ENCODE results near the gene CD24. TPM values are rescaled to one million over a fixed set of nuclear protein-coding genes. Genes with fewer than 3 reads are reported as not detected.
A peak's percentile ranks its signal among the peaks of the same experiment; 100 is the strongest.
"Not testable (repeated sequence)": the region's sequence is repeated elsewhere in the genome, so short reads cannot be mapped to it uniquely, and the experiment has no call there.

Gene CD24, protein sequence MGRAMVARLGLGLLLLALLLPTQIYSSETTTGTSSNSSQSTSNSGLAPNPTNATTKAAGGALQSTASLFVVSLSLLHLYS
- polyA plus RNA-seq (2013, experiment 1 of 2) = 59.5 TPM
- polyA plus RNA-seq (2013, experiment 2 of 2) = 58.8 TPM

DNA sequence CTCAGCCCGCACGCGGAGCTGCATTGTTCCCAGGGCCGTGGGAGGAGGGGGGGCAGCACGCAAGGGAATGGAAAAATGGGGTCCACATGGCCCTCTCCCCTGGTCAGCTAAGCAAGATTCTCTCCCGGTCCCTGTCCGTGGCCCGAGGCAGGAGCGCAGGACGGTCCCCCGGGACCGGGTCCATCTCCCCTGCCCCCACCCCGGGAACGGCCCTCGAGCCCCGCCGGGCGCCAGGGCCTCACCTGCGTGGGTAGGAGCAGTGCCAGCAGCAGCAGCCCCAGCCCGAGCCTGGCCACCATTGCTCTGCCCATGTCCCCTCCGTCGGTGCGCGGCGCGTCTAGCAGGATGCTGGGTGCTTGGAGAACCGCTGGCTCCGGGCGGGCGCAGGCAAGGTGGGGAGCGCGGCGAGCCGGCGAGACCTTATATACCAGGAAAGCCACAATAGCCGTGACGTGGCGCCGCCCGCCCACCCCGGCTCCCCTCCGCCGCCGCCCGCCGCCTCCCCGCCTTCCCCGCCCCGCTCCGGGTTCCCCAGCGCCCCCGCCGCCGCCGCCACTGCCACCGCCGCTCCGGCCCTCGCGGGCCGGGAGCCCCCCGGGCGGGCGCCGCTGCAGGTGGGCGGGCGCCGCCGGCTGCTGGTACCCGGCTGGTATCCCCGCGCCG is at the start of gene CD24:
CD24 (minus strand) TSS at position 394 of the 663 bp plus-strand sequence; CDS start at position 311, 83 bp downstream.
- Histone ChIP-seq H3K79me1 (replicated peaks; ENCODE audit: low read length, poor library complexity, severe bottlenecking) (peaks cover 10% of the 10 kb centered on the region), H2BK15ac (ENCODE audit: low read depth, poor library complexity, severe bottlenecking) (no peak within 1 kb of the TSS), H3K27ac (ENCODE audit: low read length, poor library complexity, severe bottlenecking) (no peak within 1 kb of the TSS), H2AFZ (ENCODE audit: low read depth, low read length) (no peak within 1 kb of the TSS), H3K18ac (ENCODE audit: low read depth in 1 of 2, low read length in 2 of 2) (no peak within 1 kb of the TSS), H2BK12ac (ENCODE audit: low read length in 2 of 2) (no peak within 1 kb of the TSS), H4K91ac (ENCODE audit: low read length) (no peak within 1 kb of the TSS), H3K9me3 (ENCODE audit: control insufficient read depth, low read length) (no peaks in the 10 kb centered on the region), H4K8ac (ENCODE audit: low read length) (no peak within 1 kb of the TSS), H3K4ac (ENCODE audit: low read depth in 1 of 2, low read length in 2 of 2) (no peak within 1 kb of the TSS), H3K36me3 (ENCODE audit: control insufficient read depth in 1 of 2, insufficient read depth in 2 of 2, low read depth in 1 of 2, low read length in 2 of 2) (no peaks in the 10 kb centered on the region), H2AK5ac (ENCODE audit: low read length, severe bottlenecking) (no peak within 1 kb of the TSS), H3K4me1 (ENCODE audit: control insufficient read depth, insufficient read depth, low read depth, low read length) (peaks cover 20% of the 10 kb centered on the region), H2BK5ac (ENCODE audit: low read depth, low read length, poor library complexity, severe bottlenecking) (peak within 1 kb of the TSS; percentile 35), H3K27me3 (ENCODE audit: control insufficient read depth in 1 of 2, insufficient read depth in 1 of 2, low read length in 2 of 2) (peaks cover 34 to 52% of the 10 kb centered on the region in 2 experiments), H3K4me3 (ENCODE audit: insufficient read depth in 1 of 2, low read depth in 1 of 2, low read length in 2 of 2) (peak within 1 kb of the TSS; percentile 71 to 80), H3K4me2 (ENCODE audit: low read length, poor library complexity, severe bottlenecking) (peak within 1 kb of the TSS; percentile 81), H3K14ac (ENCODE audit: low read length in 2 of 2) (no peak within 1 kb of the TSS), H3K9ac (ENCODE audit: low read length) (peak within 1 kb of the TSS; percentile 29), H3K23ac (ENCODE audit: low read length in 2 of 2) (peak within 1 kb of the TSS in 1 of 2 experiments; percentile 77), H2BK120ac (ENCODE audit: low read depth, low read length) (no peak within 1 kb of the TSS)
- 1% methylated on average over 35 of the region's 73 CpGs for WGBS
- peak; percentile 15 for DNase-seq

DNA sequence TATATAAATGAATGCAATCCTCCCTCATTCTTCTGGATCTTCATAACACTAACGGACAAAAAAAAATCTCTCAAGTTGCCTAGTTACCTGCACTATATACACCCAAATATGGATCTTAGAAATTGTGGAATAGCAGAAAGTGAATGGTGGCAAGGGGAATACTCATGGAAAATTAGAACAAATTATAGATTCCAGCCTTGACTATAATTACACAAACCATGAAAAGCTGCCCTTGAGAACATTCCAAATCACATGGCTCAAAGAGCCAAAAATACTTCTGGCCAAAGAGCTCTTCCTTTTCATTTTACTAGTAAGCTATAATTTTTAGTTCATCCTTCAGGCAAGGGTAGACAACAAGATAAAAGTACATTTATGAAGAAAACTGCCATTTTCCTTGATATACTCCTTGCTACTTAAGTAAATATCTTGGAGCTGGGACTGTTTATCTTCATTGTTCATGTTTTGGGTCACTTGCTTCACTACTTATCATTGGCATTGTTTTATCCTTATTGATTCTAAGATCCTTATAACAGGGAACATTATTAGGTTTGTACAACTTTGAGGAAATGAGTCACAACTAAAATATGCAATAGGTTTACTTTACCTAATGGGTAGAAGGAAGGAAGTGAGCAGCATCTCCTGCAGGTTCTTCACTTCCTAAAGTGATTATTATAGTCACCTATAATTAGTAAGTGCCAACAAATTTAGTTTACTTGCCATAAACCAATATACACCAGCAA is 47.1 kb upstream of the CD24 start:
- Histone ChIP-seq H2BK120ac (ENCODE audit: low read depth, low read length) (no peak overlapping the region), H2AK5ac (ENCODE audit: low read length, severe bottlenecking) (no peak overlapping the region), H3K79me1 (replicated peaks; ENCODE audit: low read length, poor library complexity, severe bottlenecking) (no peaks in the 10 kb centered on the region), H2BK5ac (ENCODE audit: low read depth, low read length, poor library complexity, severe bottlenecking) (no peak overlapping the region), H3K36me3 (ENCODE audit: control insufficient read depth in 1 of 2, insufficient read depth in 2 of 2, low read depth in 1 of 2, low read length in 2 of 2) (no peaks in the 10 kb centered on the region), H3K18ac (ENCODE audit: low read depth in 1 of 2, low read length in 2 of 2) (no peak overlapping the region), H3K4me3 (ENCODE audit: insufficient read depth in 1 of 2, low read depth in 1 of 2, low read length in 2 of 2) (no peak overlapping the region), H3K27me3 (ENCODE audit: control insufficient read depth in 1 of 2, insufficient read depth in 1 of 2, low read length in 2 of 2) (no peaks in the 10 kb centered on the region), H3K23ac (ENCODE audit: low read length in 2 of 2) (no peak overlapping the region), H4K8ac (ENCODE audit: low read length) (no peak overlapping the region), H3K4me1 (ENCODE audit: control insufficient read depth, insufficient read depth, low read depth, low read length) (no peaks in the 10 kb centered on the region), H3K14ac (ENCODE audit: low read length in 2 of 2) (no peak overlapping the region), H2BK12ac (ENCODE audit: low read length in 2 of 2) (no peak overlapping the region), H3K27ac (ENCODE audit: low read length, poor library complexity, severe bottlenecking) (no peak overlapping the region), H3K4me2 (ENCODE audit: low read length, poor library complexity, severe bottlenecking) (no peak overlapping the region), H3K9ac (ENCODE audit: low read length) (no peak overlapping the region), H2BK15ac (ENCODE audit: low read depth, poor library complexity, severe bottlenecking) (no peak overlapping the region), H3K9me3 (ENCODE audit: control insufficient read depth, low read length) (no peaks in the 10 kb centered on the region), H4K91ac (ENCODE audit: low read length) (no peak overlapping the region), H2AFZ (ENCODE audit: low read depth, low read length) (no peak overlapping the region), H3K4ac (ENCODE audit: low read depth in 1 of 2, low read length in 2 of 2) (no peak overlapping the region)
- DNase-seq = no peak
- no CpG with 5 or more reads among the region's 1 CpG for WGBS

DNA sequence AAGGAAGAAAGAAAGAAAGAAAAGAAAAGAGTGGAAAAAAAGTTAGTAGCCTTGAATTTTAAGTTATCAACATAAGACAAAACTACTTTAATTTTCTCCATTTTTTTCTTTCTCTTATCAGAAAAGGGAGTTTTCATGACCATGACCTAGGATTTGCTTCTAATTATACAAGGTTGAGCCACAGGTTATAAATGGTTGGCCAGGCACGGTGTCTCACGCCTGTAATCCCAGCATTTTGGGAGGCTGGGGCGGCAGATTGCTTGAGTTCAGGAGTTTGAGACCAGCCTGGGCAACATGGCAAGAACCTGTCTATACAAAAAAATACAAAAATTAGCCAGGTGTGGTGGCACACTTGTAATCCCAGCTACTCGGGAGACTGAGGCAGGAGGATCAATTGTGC is 45.7 kb upstream of the CD24 start:
- DNase-seq = no peak
- H3K79me1 ChIP-seq (replicated peaks; ENCODE audit: low read length, poor library complexity, severe bottlenecking) = no peaks in the 10 kb centered on the region
- H3K23ac ChIP-seq (ENCODE audit: low read length in 2 of 2) = no peak overlapping the region
- H3K4ac ChIP-seq (ENCODE audit: low read depth in 1 of 2, low read length in 2 of 2) = no peak overlapping the region
- no peak overlapping the region for H2AK5ac ChIP-seq (ENCODE audit: low read length, severe bottlenecking)
- 92% methylated on average over 4 of the region's 4 CpGs for WGBS
- no peak overlapping the region for H3K18ac ChIP-seq (ENCODE audit: low read depth in 1 of 2, low read length in 2 of 2)
- H4K91ac ChIP-seq (ENCODE audit: low read length) = no peak overlapping the region
- H2BK120ac ChIP-seq (ENCODE audit: low read depth, low read length) = no peak overlapping the region
- H4K8ac ChIP-seq (ENCODE audit: low read length) = no peak overlapping the region
- no peaks in the 10 kb centered on the region for H3K4me1 ChIP-seq (ENCODE audit: control insufficient read depth, insufficient read depth, low read depth, low read length)
- H2AFZ ChIP-seq (ENCODE audit: low read depth, low read length) = no peak overlapping the region
- H3K14ac ChIP-seq (ENCODE audit: low read length in 2 of 2) = no peak overlapping the region
- peaks cover 0 to 3% of the 10 kb centered on the region in 2 experiments for H3K27me3 ChIP-seq (ENCODE audit: control insufficient read depth in 1 of 2, insufficient read depth in 1 of 2, low read length in 2 of 2)
- H2BK12ac ChIP-seq (ENCODE audit: low read length in 2 of 2) = no peak overlapping the region
- H3K9ac ChIP-seq (ENCODE audit: low read length) = no peak overlapping the region
- no peaks in the 10 kb centered on the region for H3K36me3 ChIP-seq (ENCODE audit: control insufficient read depth in 1 of 2, insufficient read depth in 2 of 2, low read depth in 1 of 2, low read length in 2 of 2)
- H3K4me2 ChIP-seq (ENCODE audit: low read length, poor library complexity, severe bottlenecking) = no peak overlapping the region
- H3K27ac ChIP-seq (ENCODE audit: low read length, poor library complexity, severe bottlenecking) = no peak overlapping the region
- H2BK5ac ChIP-seq (ENCODE audit: low read depth, low read length, poor library complexity, severe bottlenecking) = no peak overlapping the region
- no peak overlapping the region for H2BK15ac ChIP-seq (ENCODE audit: low read depth, poor library complexity, severe bottlenecking)
- no peaks in the 10 kb centered on the region for H3K9me3 ChIP-seq (ENCODE audit: control insufficient read depth, low read length)
- H3K4me3 ChIP-seq (ENCODE audit: insufficient read depth in 1 of 2, low read depth in 1 of 2, low read length in 2 of 2) = no peak overlapping the region

DNA sequence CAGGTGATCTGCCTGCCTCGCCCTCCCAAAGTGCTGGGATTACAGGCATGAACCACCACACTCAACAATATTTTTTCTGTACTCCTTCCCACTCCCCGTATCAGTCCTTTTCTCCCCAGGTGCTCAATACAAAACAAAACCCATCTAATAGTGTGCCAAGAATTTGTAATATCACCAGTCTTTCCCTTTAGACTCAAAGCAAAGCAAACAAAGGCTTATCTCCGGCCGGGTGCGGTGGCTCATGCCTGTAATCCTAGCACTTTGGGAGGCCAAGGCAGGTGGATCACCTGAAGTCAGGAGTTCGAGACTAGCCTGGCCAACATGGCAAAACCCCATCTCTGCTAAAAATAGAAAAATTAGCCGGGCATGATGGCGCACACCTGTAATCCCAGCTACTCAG is 45.1 kb upstream of the CD24 start:
- not testable (repeated sequence) for H4K8ac ChIP-seq (ENCODE audit: low read length); H3K23ac ChIP-seq (ENCODE audit: low read length in 2 of 2); H2AK5ac ChIP-seq (ENCODE audit: low read length, severe bottlenecking); H3K4me1 ChIP-seq (ENCODE audit: control insufficient read depth, insufficient read depth, low read depth, low read length); H3K14ac ChIP-seq (ENCODE audit: low read length in 2 of 2); H2BK5ac ChIP-seq (ENCODE audit: low read depth, low read length, poor library complexity, severe bottlenecking); H2AFZ ChIP-seq (ENCODE audit: low read depth, low read length); H4K91ac ChIP-seq (ENCODE audit: low read length); H3K4me2 ChIP-seq (ENCODE audit: low read length, poor library complexity, severe bottlenecking); DNase-seq; H3K36me3 ChIP-seq (ENCODE audit: control insufficient read depth in 1 of 2, insufficient read depth in 2 of 2, low read depth in 1 of 2, low read length in 2 of 2); H3K27ac ChIP-seq (ENCODE audit: low read length, poor library complexity, severe bottlenecking); H3K9ac ChIP-seq (ENCODE audit: low read length); H3K9me3 ChIP-seq (ENCODE audit: control insufficient read depth, low read length); H2BK120ac ChIP-seq (ENCODE audit: low read depth, low read length); H2BK15ac ChIP-seq (ENCODE audit: low read depth, poor library complexity, severe bottlenecking); H3K4ac ChIP-seq (ENCODE audit: low read depth in 1 of 2, low read length in 2 of 2); H3K18ac ChIP-seq (ENCODE audit: low read depth in 1 of 2, low read length in 2 of 2); H3K4me3 ChIP-seq (ENCODE audit: insufficient read depth in 1 of 2, low read depth in 1 of 2, low read length in 2 of 2); H2BK12ac ChIP-seq (ENCODE audit: low read length in 2 of 2); H3K27me3 ChIP-seq (ENCODE audit: control insufficient read depth in 1 of 2, insufficient read depth in 1 of 2, low read length in 2 of 2); H3K79me1 ChIP-seq (replicated peaks; ENCODE audit: low read length, poor library complexity, severe bottlenecking)
- WGBS = 83% methylated on average over 8 of the region's 8 CpGs
